GM12891 (cell line): ENCODE results near the gene PROSER2. TPM values are rescaled to one million over a fixed set of nuclear protein-coding genes. Genes with fewer than 3 reads are reported as not detected.

Experiments used
- DNase-seq: peaks from one replicate; pipeline ENCODE4 v3.0.0; 2011; ENCODE audit warnings: low spot score; ENCODE audit not compliant: insufficient read length
- FAIRE-seq: peaks from 2 replicates; lab custom pipeline; 2011; peaks lifted over from hg19 to GRCh38; lab: Jason Lieb, UNC
- PAX5 ChIP-seq: IDR thresholded peaks from 2 replicates; pipeline ENCODE4 v1.6.1; 2011; ENCODE audit warnings: low read length, moderate library complexity, mild to moderate bottlenecking; ENCODE audit not compliant: insufficient read depth, severe bottlenecking
- POLR2A ChIP-seq: IDR thresholded peaks from 2 replicates; pipeline ENCODE4 v1.6.1; 2011; ENCODE audit warnings: low read depth, low read length, control low read depth
- POLR2AphosphoS5 ChIP-seq: IDR thresholded peaks from 2 replicates; pipeline ENCODE4 v1.6.1; 2011; ENCODE audit warnings: low read depth, low read length, control low read depth
- POU2F2 ChIP-seq: IDR thresholded peaks from 2 replicates; pipeline ENCODE4 v1.6.1; 2011; ENCODE audit warnings: low read depth, mild to moderate bottlenecking, control low read depth, low read length, moderate library complexity
- SPI1 ChIP-seq: IDR thresholded peaks from 2 replicates; pipeline ENCODE4 v1.6.1; 2011; ENCODE audit warnings: low read depth, low read length, control low read depth
- TAF1 ChIP-seq: IDR thresholded peaks from 2 replicates; pipeline ENCODE4 v1.6.1; 2011; ENCODE audit warnings: low read depth, low read length, control low read depth
- polyA plus RNA-seq: library from polyadenylated mRNA; unstranded; fragments of >200 nt; gene quantifications from one replicate; pipeline ENCODE4 v1.2.1, GENCODE V29; 2012; ENCODE audit warnings: low read depth, missing spikeins, inconsistent platforms; ENCODE audit not compliant: missing spikeins

PROSER2 gene, protein sequence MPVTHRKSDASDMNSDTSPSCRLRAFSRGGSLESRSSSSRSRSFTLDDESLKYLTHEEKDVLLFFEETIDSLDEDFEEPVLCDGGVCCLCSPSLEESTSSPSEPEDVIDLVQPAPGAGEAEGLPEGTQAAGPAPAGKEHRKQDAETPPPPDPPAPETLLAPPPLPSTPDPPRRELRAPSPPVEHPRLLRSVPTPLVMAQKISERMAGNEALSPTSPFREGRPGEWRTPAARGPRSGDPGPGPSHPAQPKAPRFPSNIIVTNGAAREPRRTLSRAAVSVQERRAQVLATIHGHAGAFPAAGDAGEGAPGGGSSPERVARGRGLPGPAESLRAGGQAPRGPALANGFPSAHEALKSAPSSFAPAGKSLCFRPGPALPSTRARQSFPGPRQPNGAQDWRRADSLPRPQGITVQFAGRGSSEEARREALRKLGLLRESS
- polyA plus RNA-seq = 0.72 TPM

DNA sequence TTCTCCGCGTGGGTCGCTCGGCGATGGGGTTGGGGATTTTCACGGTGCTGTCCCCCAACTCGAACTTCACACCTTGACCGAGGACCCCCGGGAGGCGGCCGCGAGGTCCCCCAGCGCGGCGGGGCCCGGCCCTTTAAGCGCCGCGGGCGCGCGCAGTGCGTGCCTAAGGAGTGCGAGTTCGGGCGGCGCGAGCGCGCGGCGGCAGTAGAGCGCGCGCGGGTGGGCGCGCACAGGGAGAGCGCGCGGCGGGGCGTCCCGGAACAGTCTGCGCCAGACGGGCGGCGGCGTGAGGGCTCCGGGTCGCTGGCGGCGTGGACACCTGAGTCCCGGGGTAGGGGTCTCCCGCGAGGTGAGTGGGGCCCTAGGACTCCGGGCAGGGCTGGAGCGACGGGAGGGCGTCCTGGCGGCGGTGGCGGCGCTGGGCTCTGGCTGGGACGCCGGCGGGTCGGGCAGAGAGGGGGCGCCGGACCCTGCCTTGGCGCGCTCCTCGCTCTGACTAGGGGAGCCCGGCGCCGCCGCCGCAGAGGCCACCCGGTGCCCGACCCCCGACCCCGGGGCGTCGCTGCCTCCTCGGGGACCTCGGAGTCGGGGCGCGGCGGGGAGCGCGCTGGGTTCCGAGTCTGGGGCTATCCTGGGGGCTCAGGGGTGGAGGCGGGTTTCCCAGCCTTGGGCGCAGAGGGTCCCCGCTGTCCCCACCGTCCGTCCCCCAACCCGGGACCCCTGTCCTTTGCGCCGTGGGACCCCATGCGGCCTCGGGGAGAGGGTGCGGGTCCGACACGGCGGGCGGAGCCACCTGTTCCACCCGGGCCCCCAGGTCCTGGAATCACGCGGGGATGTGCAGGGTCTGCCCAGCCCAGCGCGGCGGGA is at the start of gene PROSER2:
Gene PROSER2, plus strand, starts transcription at position 235 of the 867 bp plus-strand sequence. CDS start 28,722 bp downstream, outside the sequence.
- peak; percentile 89 for FAIRE-seq
- TF ChIP-seq TAF1 = no peak
- TF ChIP-seq POLR2A = no peak
- TF ChIP-seq POU2F2 = no peak
- no peak for TF ChIP-seq PAX5
- no peak for TF ChIP-seq POLR2AphosphoS5
- TF ChIP-seq SPI1 = no peak
- DNase-seq = peak; percentile 66

DNA sequence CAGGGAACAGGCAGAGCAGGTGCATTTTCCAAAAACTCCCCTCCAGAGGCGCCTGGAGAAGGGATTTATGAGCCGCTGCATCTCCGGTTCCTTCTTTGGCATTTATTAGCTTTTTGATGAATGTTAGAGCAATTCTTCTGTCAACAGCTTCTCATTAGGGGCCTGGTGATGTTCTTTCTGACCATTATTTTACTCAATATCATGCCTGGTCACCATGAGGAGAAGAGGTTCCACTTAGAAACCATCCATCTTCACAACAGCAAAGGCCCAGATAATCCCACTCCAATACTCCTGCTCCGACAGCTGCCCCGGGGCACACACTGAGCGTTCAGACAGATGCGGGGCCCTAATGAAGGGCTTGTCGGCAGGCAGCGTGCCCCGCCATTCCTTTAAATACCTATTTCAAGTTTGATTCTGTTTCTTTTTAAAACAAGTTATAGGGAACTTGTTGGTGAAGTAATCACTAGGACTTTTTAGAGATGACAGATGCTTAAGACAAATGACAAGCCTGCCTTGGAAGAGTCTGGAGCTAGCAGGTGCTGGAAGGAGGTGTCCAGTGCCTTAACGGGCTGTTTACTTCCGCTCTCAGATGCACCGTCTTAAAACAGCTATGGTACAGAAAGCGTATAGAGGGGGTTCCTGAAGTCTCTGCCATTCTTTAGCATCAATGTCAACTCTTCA is 49.3 kb upstream of the PROSER2 start:
- DNase-seq = no peak
- TF ChIP-seq POU2F2 (no peak), POLR2A (no peak), SPI1 (no peak), PAX5 (no peak), TAF1 (no peak), POLR2AphosphoS5 (no peak)
- no peak for FAIRE-seq

DNA sequence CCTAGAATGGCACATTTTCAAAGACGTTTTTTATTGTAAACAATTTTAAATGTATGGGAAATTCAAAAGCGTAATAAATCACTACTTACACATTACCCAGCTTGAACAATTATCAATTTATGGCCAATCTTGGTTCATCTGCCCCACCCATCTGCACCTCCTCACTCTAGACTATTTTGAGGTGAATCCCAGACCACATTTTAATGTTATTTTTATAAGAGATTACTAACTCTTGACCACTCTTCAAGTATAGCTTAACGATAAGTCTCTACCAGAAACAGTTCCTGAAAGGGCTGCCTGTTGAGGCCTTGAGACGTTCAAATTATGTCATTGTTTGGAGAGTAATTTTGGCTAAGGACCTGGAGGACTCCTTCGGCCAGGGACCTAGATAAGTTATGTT is 47.7 kb upstream of the PROSER2 start:
- FAIRE-seq (no peak), DNase-seq (no peak)
- TF ChIP-seq PAX5 (no peak), POLR2AphosphoS5 (no peak), POU2F2 (no peak), POLR2A (no peak), SPI1 (no peak), TAF1 (no peak)

DNA sequence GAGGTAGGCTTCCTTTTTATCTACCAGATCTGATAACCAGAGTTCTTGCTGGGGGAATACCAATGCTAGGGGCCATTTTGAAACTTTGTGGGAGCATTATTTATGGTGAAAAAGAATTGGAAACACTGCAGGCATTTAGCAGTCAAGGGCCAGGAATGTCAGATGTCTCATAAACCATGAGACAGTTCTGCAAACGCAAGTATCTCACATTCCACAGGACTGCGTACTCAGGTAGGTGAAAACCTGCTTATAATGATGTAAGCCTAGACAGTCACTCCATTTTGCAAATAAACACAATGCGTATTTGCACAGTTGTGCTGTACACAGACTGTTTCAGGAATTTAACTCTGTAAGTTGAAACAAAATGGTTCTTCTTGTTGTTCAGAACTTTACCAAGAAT is 47.1 kb upstream of the PROSER2 start:
- no peak for TF ChIP-seq PAX5
- FAIRE-seq (no peak), DNase-seq (no peak)

DNA sequence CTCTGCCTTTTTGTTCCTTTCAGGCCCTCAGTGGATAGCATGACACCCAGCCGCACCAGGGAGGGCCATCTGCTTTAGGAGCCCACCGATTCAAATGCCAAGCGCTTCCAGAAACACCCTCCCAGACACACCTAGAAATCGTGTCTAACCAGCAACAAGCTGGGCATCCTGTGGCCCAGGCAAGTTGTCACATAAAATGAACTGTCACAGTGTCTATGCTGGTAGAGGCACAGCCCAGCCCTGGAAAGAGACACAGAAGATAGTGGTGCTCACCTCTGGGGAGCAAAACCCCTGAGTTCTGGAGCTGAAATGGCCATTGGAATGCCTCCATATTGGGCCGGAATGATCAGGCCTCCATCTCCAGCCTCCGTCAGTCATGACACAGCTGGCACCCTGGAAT is 42.0 kb upstream of the PROSER2 start:
- FAIRE-seq (no peak), DNase-seq (no peak)
- TF ChIP-seq POLR2AphosphoS5 (no peak), TAF1 (no peak), PAX5 (no peak), POU2F2 (no peak), SPI1 (no peak), POLR2A (no peak)

DNA sequence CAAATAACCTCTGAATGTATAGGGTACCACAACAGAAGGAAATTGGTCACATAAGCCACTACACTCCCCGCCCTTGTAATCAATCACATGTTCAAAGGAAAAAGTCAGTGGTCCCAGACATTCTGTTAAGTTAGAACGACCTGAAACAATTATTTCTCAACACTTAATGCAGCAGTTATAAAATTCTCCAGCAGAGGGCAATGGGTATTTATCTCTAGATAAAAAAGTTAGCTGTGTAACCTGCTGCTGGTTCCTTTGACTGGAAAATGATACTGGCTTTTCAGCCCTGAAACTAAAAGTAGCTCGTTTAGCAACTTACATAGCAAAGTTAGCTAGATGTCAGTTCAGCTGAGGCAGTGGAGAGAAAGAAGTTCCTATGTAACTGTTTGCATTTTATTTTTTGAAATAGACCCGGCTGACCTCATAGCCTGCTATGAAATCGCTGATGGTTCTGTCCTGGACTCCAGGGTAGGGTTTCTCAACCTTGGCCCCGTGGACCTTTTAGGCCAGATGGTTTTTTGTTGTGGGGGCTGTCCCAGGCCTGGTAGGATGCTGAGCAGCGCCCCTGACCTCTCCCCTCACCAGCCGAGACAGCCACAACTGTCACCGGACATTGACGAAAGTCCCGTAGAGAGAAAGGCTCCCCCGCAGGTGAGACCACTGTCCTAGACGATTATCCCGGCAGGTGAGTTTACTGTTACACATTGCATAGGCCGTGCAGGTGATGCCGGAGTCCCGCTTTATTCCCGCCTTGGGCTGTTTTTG is 40.2 kb upstream of the PROSER2 start:
- peak; percentile 58 for DNase-seq
- TF ChIP-seq SPI1 = no peak
- no peak for TF ChIP-seq POU2F2
- TF ChIP-seq POLR2A = no peak
- no peak for TF ChIP-seq TAF1
- TF ChIP-seq PAX5 = no peak
- no peak for TF ChIP-seq POLR2AphosphoS5
- FAIRE-seq = peak; percentile 33

DNA sequence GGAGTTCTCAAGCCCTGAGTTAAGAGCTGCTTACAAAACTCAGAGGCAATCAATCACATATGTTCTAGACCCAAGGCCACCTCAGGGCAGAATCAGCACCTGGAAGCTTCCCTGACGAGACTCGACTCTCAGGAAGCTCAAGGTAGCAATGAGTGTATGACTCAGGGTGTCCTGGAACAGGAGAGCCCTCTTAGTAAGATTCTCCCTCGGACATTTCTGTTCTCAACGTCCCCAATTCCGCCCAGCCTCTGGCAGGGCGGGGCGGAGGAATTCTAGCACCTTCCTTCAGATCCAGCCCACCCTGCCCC is 39.6 kb upstream of the PROSER2 start:
- TF ChIP-seq TAF1 (no peak), POU2F2 (no peak)
- DNase-seq (no peak), FAIRE-seq (no peak)

DNA sequence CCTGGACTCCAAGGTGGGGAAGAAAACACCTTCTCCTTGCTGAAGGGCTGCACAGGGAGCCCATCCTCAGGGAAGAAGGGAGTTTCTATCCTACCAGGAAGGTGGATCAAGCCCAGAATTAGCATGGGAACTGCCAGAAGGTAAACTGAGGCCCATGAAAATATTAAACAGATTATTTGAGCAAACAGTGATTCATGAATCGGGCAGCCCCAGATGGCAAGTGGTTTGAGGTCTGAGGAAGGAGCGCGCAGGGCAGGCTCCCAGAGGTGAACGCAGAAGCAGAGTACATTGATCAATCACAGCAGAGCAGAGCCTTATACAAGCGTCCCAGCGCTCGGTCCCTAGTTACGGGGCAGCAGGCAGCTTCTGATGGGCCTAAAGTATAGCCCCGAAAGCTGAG is 35.8 kb upstream of the PROSER2 start:
- TF ChIP-seq PAX5 (no peak), POLR2AphosphoS5 (no peak), SPI1 (no peak), POU2F2 (no peak), POLR2A (no peak), TAF1 (no peak)
- no peak for FAIRE-seq

More for the DNA sequence above, 35.8 kb upstream of the PROSER2 start:
- no peak for DNase-seq
